Kidney (tissue), 14 donors: Measurements from ENCODE around the gene KCTD19. TPM values are rescaled to one million over a fixed set of nuclear protein-coding genes. Genes with fewer than 3 reads are reported as not detected.
A peak's percentile ranks its signal among the peaks of the same experiment; 100 is the strongest.

Experiments used
- DNase-seq, 5 donors: peaks; one replicate each; pipeline ENCODE4 v3.0.0-alpha.2; 2013 to 2020
- FAIRE-seq: peaks from 2 replicates; lab custom pipeline; 2012; peaks lifted over from hg19 to GRCh38; lab: Jason Lieb, UNC
- H3K27ac ChIP-seq, 2 donors: one replicate each; pipeline ENCODE4 v1.7.0; 2013; ENCODE audit warnings: low read depth in 2 of 2, low read length in 2 of 2, inconsistent platforms in 1 of 2
- H3K27me3 ChIP-seq: one replicate; pipeline ENCODE4 v1.7.1; 2013; ENCODE audit warnings: low read length, inconsistent platforms; ENCODE audit not compliant: control insufficient read depth, insufficient read depth
- H3K36me3 ChIP-seq, 3 donors: one replicate each; pipeline versions ENCODE4 v1.7.0 to v1.7.1; 2013; ENCODE audit warnings: low read length in 3 of 3, control low read depth in 1 of 3, inconsistent platforms in 1 of 3; ENCODE audit not compliant: insufficient read depth in 3 of 3, control insufficient read depth in 2 of 3
- H3K4me1 ChIP-seq, 3 donors: one replicate each; pipeline versions ENCODE4 v1.7.0 to v1.7.1; 2013; ENCODE audit warnings: low read length in 3 of 3, inconsistent platforms in 1 of 3, low read depth in 1 of 3; ENCODE audit not compliant: control insufficient read depth in 2 of 3, insufficient read depth in 2 of 3
- H3K4me3 ChIP-seq, 3 donors: one replicate each; pipeline versions ENCODE4 v1.7.0 to v1.8.1; 2013; ENCODE audit warnings: low read length in 3 of 3, control low read depth in 1 of 3, inconsistent platforms in 1 of 3
- H3K9ac ChIP-seq, 3 donors: one replicate each; pipeline versions ENCODE4 v1.7.0 to v1.7.1; 2013; ENCODE audit warnings: low read length in 3 of 3, control low read depth in 1 of 3, inconsistent platforms in 1 of 3
- H3K9me3 ChIP-seq, 3 donors: one replicate each; pipeline versions ENCODE4 v1.7.0 to v1.7.1; 2013; ENCODE audit warnings: low read length in 3 of 3, control low read depth in 1 of 3, inconsistent platforms in 1 of 3; ENCODE audit not compliant: control insufficient read depth in 2 of 3, insufficient read depth in 1 of 3
- intact Hi-C: fragments of 100-400 bp; cut with DNase I; formaldehyde crosslinking; loops from one replicate; pipeline ENCODE4 v1.11.1; 2022
- polyA plus RNA-seq: library from polyadenylated mRNA; stranded (reverse); fragments of 350-450 nt; fragmentation: Illumina TruSeq; extraction: RNeasy Lipid Tissue Mini Kit (QIAGEN cat#74804); gene quantifications from one replicate; pipeline ENCODE4 v1.2.3, GENCODE V29; 2014; ENCODE audit warnings: low read depth, low replicate concordance; ENCODE audit not compliant: insufficient read depth
- total RNA-seq: library from RNA; stranded (reverse); fragmentation: NEBNext Ultra II Directional; extraction: Animal tissue kit (Norgen Biotek cat#: 25700); gene quantifications from one replicate; pipeline ENCODE4 v1.2.1, GENCODE V29; 2021
- TF ChIP-seq, protein P1 (sequence below): IDR thresholded peaks from 3 replicates; pipeline ENCODE4 v1.5.1; 2012; ENCODE audit warnings: mild to moderate bottlenecking, moderate library complexity, borderline replicate concordance; ENCODE audit not compliant: insufficient read depth; ENCODE audit errors: extremely low read depth
- donor health status: control.
- donor health status: control.
- donor health status: control.
- donor health status: control.
- donor health status: control.
- donor health status: DM: yes; HTN: yes; CAD: no.
- donor health status: Normal renal cell carcinoma (clear cell type).

Gene KCTD19
- total and polyA plus RNA-seq, 2 donors from 2014 or later: 0.31 TPM; not detected in 1

GRCh38 chr16:67248401-67249177 is 78.0 kb downstream of the KCTD19 start, which contains the start of gene SLC9A5:
SLC9A5 (plus strand) TSS chr16:67248979; CDS start chr16:67249015, 36 bp downstream.
- no peaks in the 10 kb centered on the region for H3K36me3 ChIP-seq
- H3K4me1 ChIP-seq: peaks cover 0 to 18% (median 7%) of the 10 kb centered on the region in 3 donors
- TF ChIP-seq, protein P1, sequence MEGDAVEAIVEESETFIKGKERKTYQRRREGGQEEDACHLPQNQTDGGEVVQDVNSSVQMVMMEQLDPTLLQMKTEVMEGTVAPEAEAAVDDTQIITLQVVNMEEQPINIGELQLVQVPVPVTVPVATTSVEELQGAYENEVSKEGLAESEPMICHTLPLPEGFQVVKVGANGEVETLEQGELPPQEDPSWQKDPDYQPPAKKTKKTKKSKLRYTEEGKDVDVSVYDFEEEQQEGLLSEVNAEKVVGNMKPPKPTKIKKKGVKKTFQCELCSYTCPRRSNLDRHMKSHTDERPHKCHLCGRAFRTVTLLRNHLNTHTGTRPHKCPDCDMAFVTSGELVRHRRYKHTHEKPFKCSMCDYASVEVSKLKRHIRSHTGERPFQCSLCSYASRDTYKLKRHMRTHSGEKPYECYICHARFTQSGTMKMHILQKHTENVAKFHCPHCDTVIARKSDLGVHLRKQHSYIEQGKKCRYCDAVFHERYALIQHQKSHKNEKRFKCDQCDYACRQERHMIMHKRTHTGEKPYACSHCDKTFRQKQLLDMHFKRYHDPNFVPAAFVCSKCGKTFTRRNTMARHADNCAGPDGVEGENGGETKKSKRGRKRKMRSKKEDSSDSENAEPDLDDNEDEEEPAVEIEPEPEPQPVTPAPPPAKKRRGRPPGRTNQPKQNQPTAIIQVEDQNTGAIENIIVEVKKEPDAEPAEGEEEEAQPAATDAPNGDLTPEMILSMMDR: peak; percentile 18
- H3K9ac ChIP-seq: peak within 1 kb of the TSS in 1 of 3 donors; percentile 46
- no peak for FAIRE-seq
- no peak within 1 kb of the TSS for H3K27ac ChIP-seq
- intact Hi-C loops: no loop called here
- peaks cover 13% of the 10 kb centered on the region for H3K27me3 ChIP-seq
- peak; percentile 26 to 85 (median 62) for DNase-seq
- H3K9me3 ChIP-seq: no peaks in the 10 kb centered on the region
- H3K4me3 ChIP-seq: peak within 1 kb of the TSS in 2 of 3 donors; percentile 32 to 39

DNA sequence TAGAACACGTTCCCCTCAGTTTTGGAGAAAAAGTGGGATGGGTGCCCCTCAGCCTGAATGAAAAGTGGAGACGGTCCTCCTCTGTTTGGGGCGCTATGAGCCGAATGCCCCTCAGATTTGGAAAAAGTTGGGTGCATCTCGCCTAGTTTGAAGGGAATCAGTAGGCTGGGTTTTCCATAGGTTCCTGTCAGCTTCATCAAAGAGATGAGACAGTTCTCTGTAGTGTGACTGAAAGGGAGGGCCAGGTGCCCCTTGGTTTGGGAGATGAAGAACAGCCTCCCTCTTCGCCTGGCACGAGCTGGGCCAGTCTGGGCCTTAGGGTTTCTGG is 78.5 kb downstream of the KCTD19 start:
- peak overlapping the region in 2 of 3 donors; percentile 32 to 34 for H3K4me3 ChIP-seq
- TF ChIP-seq, protein P1: no peak

DNA sequence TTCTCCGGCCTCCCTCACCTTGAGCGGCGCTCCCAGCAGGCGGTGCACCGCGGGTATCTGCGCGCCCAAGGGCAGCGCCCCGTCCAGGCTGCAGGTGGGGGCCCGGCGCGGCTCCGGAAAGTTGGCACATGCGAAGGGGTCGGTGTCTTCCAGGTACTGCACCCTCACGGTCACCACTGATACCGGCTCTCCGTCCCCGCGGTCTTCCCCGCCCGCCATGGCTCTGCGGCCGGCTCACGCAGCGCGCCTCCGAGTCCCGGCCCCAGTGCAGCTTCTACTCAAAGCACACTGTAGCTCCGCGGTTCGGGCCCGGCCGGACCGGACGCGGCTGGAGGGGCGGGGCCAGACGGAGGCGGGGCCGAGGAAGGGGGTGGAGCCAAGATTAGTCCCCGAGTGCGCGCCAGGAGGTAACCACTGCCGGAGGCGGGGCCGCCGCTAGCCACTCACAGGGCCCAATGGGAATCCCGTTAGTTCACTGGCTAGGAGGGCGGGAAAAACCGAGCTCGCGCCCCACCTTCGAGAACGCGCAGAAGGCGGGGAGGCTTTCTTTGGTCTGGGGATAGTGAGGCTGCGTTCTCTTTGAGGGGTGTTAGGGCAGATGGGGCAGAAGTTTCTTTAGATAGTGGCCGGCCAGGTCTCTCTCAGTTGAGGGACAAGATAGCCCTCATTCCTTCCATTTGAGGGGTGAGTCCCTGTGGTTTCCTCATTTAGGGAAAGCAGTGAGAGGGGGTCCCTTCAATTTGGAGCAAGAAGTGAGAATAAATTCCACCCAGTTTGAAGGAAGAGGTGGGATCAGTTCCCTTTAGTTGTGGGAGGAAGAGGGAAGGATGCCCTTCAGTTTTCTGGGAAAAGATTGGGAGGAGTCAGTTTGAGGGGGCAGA is 79.1 kb downstream of the KCTD19 start, which contains the start of gene FHOD1:
Gene FHOD1 (minus strand): TSS at position 290 of the 881 bp plus-strand sequence. CDS start 71 bp downstream, at position 219.
- H3K36me3 ChIP-seq: no peaks in the 10 kb centered on the region
- TF ChIP-seq, protein P1: no peak
- H3K9ac ChIP-seq: peak within 1 kb of the TSS; percentile 21 to 82 (median 50)
- peak; percentile 84 for FAIRE-seq
- H3K27me3 ChIP-seq: peaks cover 13% of the 10 kb centered on the region
- DNase-seq: peak; percentile 96 to 99 (median 97)
- intact Hi-C loops: no loop called here
- peaks cover 0 to 21% (median 9%) of the 10 kb centered on the region in 3 donors for H3K4me1 ChIP-seq
- peak within 1 kb of the TSS; percentile 71 to 89 for H3K27ac ChIP-seq
- H3K4me3 ChIP-seq: peak within 1 kb of the TSS; percentile 58 to 82 (median 64)
- H3K9me3 ChIP-seq: no peaks in the 10 kb centered on the region

More for the DNA sequence above, 78.5 kb downstream of the KCTD19 start:
- H3K27me3 ChIP-seq: peaks cover 13% of the 10 kb centered on the region
- no peaks in the 10 kb centered on the region for H3K36me3 ChIP-seq
- no peak overlapping the region for H3K27ac ChIP-seq
- FAIRE-seq (no peak), DNase-seq (no peak)
- peaks cover 0 to 19% (median 9%) of the 10 kb centered on the region in 3 donors for H3K4me1 ChIP-seq
- H3K9me3 ChIP-seq: no peaks in the 10 kb centered on the region
- intact Hi-C loops: no loop called here
- H3K9ac ChIP-seq: peak overlapping the region in 1 of 3 donors; percentile 3
